LNCAP (cell line): ENCODE data around the gene PIP4K2C.

Experiments used
- CTCF ChIP-seq: fragments of 450-650 bp; IDR thresholded peaks from 2 replicates; pipeline ENCODE4 v1.5.1; 2017; ENCODE audit warnings: mild to moderate bottlenecking

Gene PIP4K2C

GRCh38 chr12:57593187-57593586 lies 2.2 kb downstream of the PIP4K2C start:
- TF ChIP-seq CTCF = no peak

- TF ChIP-seq CTCF = no peak
These were observed 9.4 kb downstream of the PIP4K2C start for GRCh38 chr12:57600395-57600794.

GRCh38 chr12:57602544-57602943 lies 11.6 kb downstream of the PIP4K2C start:
- no peak for TF ChIP-seq CTCF

GRCh38 chr12:57603324-57603723 lies 12.3 kb downstream of the PIP4K2C start:
- TF ChIP-seq CTCF = no peak

GRCh38 chr12:57603815-57604453 lies 12.9 kb downstream of the PIP4K2C start:
- no peak for TF ChIP-seq CTCF

- no peak for TF ChIP-seq CTCF
These were observed 13.5 kb downstream of the PIP4K2C start, which contains the start of gene DTX3 for GRCh38 chr12:57604454-57604991. Gene DTX3, plus strand, starts transcription at chr12:57604824. Its CDS starts 1,694 bp downstream, at chr12:57606518.

- no peak for TF ChIP-seq CTCF
These were observed 14.2 kb downstream of the PIP4K2C start for GRCh38 chr12:57604992-57605810.
